ENCODE measurements around the gene KCNK18.

KCNK18 gene

DNA sequence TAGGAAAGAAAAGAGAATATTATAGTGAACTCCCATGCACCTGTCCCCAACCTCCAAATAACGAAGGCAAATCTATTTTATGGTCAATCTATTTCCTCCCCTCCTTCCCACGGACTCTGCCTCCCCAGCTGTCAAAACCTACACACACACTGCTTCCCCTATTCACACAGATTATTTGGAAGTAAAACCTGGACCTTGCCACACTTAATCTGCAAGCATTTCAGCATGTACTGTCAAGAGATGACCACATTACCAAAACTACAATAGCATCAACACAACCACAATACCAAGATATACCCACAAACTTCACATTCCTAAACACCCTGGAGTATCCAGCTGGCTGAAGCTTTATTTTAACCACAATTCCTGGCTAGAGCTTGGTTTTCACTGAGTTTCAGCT, 27.8 kb upstream of the KCNK18 start:
- TF ChIP-seq, protein P1, sequence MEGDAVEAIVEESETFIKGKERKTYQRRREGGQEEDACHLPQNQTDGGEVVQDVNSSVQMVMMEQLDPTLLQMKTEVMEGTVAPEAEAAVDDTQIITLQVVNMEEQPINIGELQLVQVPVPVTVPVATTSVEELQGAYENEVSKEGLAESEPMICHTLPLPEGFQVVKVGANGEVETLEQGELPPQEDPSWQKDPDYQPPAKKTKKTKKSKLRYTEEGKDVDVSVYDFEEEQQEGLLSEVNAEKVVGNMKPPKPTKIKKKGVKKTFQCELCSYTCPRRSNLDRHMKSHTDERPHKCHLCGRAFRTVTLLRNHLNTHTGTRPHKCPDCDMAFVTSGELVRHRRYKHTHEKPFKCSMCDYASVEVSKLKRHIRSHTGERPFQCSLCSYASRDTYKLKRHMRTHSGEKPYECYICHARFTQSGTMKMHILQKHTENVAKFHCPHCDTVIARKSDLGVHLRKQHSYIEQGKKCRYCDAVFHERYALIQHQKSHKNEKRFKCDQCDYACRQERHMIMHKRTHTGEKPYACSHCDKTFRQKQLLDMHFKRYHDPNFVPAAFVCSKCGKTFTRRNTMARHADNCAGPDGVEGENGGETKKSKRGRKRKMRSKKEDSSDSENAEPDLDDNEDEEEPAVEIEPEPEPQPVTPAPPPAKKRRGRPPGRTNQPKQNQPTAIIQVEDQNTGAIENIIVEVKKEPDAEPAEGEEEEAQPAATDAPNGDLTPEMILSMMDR (IDR thresholded peaks at IDR 0.05; ENCODE audit: extremely low read depth, insufficient read depth, missing control alignments): no peak
- DNase-seq (ENCODE audit: low spot score): no peak
- in situ Hi-C loops (cut with MboI; ENCODE audit: low pct_unique_long_range_greater_than_20kb, low sequenced_read_pairs, unreplicated experiment): loop anchor here (25.0 kb wide), 2 partner anchors 368 to 482 kb away; partner anchors contain the start of gene EMX2

DNA sequence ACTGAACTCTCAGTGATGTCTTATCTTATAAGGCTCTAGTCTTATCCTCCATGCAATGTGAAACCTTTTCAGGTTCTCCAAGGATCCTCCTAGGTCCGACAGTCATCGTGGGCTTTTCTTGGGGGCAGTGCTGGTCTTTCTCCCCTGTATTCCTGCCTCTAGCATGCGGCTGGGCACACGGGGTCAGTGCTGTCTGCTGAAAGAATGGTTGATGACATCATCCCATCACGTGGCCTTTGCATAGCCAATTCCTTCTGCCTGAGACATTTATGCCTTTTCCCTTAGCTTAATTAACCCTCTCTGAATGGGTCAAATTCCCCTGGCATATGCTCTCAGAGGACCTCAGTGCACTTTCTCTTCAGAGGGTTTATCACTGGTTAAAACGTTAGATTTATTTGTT, 27.0 kb upstream of the KCNK18 start:
- DNase-seq (ENCODE audit: low spot score): no peak
- in situ Hi-C loops (cut with MboI; ENCODE audit: low pct_unique_long_range_greater_than_20kb, low sequenced_read_pairs, unreplicated experiment): loop anchor here (5.0 to 25.0 kb wide), 3 partner anchors 367 to 483 kb away; partner anchors contain the start of gene EMX2

DNA sequence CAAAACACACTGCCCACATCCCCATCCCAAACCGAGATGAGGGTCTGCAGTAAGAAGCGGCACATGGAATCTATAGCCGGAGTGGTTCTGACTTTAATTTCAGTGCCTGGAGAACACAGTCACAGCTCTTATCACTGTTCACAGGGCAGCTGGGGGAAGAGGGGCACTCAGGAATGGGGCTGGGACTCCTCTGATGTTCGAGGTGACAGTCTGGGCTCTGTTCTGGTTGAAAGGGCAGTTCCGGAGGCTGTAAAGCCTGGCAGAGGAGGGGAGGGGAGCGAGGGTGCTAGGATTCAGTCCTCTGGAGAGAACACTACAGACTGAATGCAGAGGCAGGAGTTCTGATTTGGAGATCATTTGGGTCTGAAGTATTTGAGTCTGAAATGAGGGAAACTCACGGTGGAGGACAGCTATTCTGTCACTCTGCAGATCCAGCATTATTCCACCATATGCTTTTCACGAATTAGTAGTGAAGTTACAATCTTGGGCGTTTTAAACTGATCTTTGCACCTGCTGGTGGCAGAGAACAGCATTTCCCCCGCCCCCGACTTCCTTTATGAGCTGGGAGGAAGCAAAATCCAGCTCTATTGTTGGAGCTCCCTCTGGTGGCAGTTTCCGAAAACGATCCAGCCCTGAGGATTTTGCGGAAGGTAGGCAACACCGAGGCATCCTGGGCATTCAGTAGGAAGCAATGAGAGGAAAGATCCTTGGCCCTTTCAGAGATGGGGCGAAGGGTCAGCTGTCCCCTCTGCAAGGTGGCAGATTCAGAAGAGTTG, 22.7 kb upstream of the KCNK18 start:
- in situ Hi-C loops (cut with MboI; ENCODE audit: low pct_unique_long_range_greater_than_20kb, low sequenced_read_pairs, unreplicated experiment): loop anchor here (5.0 to 25.0 kb wide), 3 partner anchors 363 to 487 kb away; partner anchors contain the start of gene EMX2
- TF ChIP-seq, protein P1 (IDR thresholded peaks at IDR 0.05; ENCODE audit: extremely low read depth, insufficient read depth, missing control alignments): peak; percentile 85
- DNase-seq (ENCODE audit: low spot score): peak; percentile 83

More for the DNA sequence above, 27.0 kb upstream of the KCNK18 start:
- TF ChIP-seq, protein P1 (IDR thresholded peaks at IDR 0.05; ENCODE audit: extremely low read depth, insufficient read depth, missing control alignments): no peak

DNA sequence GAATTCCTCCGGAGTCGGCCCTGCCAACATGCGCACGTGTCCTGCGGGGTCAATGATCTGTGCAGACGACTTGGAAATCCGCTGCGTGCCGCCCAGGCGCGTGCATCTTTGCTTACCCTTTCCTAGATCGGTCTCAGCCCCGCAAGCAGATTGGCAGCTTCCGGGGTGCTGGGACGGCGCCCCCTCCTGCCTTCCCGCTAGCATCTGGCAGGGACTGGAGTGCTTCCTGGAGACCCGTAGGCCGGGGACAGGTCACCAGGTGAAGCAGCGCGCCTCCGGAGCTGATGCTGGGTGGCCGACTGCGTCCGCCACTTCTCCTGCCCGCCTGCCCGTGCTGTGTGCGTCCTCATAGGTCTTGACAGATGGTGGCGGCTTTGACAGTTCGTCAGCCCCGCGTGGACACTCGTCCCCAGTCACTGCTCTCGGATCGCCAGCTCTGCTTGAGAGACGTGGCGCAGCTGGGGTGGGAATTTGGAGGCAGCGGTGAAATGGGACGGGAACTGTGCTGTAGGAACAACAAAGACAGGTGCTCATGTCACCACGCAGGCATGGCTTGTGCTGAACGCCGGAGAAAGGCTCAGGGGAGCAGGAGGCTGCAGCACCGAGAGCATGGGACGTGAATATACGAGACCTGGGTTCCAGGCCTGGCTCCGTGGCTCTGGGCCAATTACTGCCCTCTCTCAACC, 21.9 kb upstream of the KCNK18 start:
- in situ Hi-C loops (cut with MboI; ENCODE audit: low pct_unique_long_range_greater_than_20kb, low sequenced_read_pairs, unreplicated experiment): no loop called here

DNA sequence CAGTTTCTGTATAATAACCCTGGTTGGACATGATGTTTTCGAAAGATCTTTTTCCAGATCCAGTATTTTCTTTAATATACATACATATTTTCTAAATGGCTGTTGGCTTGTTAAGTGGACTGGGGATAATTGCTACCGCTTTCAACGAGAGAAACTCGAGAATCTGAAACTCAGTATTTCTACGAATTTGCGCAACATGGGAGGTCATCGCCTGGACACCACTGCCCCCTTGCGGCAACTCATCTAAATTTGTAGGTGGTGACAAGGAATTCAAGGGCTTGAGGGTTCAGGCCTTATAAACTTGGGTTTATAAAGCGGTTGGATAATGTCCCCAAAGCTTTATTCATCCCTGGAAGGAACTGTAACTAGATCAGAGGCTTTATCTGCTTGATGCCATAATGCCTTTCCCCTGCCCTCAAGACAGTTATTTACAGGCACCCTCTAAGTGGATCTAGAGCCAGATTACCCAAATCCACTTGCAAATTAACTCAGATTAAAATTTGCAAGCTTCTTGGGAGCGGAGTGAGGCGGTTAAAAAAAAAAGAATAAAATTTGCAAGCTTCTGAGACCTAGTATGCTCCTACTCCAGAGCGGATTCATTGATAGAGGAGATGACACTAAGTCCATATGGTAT, 21.3 kb upstream of the KCNK18 start:
- in situ Hi-C loops (cut with MboI; ENCODE audit: low pct_unique_long_range_greater_than_20kb, low sequenced_read_pairs, unreplicated experiment): no loop called here
- TF ChIP-seq, protein P1 (IDR thresholded peaks at IDR 0.05; ENCODE audit: extremely low read depth, insufficient read depth, missing control alignments): peak; percentile 82
- peak; percentile 76 for DNase-seq (ENCODE audit: low spot score)

More for the DNA sequence above, 21.9 kb upstream of the KCNK18 start:
- DNase-seq (ENCODE audit: low spot score): peak; percentile 36
- TF ChIP-seq, protein P1 (IDR thresholded peaks at IDR 0.05; ENCODE audit: extremely low read depth, insufficient read depth, missing control alignments): peak; percentile 22

DNA sequence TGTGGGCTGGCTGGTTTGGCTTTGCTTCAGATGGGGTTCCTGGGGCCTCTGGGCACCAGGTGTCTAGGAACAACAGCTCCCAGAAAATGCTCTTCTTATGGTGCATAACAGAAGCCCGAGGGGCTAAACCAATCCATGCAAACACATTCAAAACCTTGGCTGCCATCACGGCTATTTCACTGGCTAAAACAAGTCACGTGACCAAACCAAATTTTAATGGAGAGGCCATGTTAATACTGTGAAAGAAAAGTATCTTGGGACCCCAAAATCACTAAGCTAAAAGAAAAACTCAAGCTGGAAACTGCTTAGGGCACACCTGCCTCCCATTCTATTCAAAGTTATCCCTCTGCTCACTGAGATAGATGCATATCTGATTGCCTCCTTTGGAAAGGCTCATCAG, 19.1 kb upstream of the KCNK18 start:
- in situ Hi-C loops (cut with MboI; ENCODE audit: low pct_unique_long_range_greater_than_20kb, low sequenced_read_pairs, unreplicated experiment): no loop called here
- no peak for DNase-seq (ENCODE audit: low spot score)
- TF ChIP-seq, protein P1 (IDR thresholded peaks at IDR 0.05; ENCODE audit: extremely low read depth, insufficient read depth, missing control alignments): no peak
